GM21447 (cell line): ENCODE data around the gene KIF26A.

Experiments
- ATAC-seq: cut with Tn5 transposase; IDR thresholded peaks from one replicate; pipeline ENCODE4 v1.9.1; 2021; ENCODE audit not compliant: unreplicated experiment

KIF26A gene

DNA sequence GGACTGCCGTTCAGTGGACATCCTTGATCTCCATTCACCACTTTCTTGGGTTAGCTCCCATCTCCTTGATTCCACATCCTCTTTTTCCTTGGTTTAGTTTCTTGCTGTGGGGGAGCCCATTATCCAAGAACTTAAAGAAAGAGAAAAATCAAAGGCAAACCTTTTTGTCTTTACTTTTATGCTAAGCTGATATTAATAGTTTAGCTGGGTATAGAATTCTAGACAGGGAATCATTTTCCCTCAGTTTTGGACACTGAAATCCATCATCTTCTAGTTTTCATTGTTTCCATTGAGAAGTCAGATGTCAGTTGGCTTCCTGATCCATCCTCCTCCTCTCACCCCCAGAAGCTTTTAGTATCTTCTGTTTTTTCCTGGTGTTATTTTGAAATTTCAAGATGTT lies 8.8 kb upstream of the KIF26A start:
- ATAC-seq, result no peak

DNA sequence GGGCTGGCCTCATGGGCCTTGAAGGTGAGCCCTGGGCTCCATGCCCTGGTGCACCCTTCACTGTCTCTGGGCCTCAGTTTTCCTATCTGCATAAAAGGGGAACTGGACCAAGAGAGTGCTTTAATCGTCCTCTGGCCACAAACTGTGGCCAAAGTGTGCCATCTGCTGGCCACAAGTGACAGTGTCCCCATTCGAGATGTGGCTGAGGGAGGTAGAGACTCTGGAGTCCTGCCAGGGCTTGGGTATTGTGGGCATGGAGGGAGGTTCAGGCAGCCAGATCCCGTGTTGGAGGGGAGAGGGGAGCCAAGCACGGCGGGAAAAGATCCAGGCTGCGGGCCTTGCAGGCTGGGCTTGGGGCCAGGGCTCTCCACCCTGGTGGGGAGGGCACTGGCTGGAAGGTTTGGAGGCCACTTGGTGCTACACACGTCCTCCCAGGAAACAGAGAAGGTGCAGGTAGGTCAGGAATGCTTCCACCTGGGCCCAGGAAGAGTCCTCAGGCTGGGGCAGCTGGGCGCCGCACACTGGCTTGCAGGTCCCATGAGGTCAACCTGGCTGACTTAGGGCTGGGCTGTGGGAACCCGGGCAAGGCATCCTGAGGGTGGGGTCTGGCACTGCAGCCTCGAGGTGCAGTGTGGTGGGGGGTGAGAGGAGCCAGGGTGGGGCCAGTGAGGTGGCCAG lies 7.3 kb upstream of the KIF26A start:
- ATAC-seq, result no peak

DNA sequence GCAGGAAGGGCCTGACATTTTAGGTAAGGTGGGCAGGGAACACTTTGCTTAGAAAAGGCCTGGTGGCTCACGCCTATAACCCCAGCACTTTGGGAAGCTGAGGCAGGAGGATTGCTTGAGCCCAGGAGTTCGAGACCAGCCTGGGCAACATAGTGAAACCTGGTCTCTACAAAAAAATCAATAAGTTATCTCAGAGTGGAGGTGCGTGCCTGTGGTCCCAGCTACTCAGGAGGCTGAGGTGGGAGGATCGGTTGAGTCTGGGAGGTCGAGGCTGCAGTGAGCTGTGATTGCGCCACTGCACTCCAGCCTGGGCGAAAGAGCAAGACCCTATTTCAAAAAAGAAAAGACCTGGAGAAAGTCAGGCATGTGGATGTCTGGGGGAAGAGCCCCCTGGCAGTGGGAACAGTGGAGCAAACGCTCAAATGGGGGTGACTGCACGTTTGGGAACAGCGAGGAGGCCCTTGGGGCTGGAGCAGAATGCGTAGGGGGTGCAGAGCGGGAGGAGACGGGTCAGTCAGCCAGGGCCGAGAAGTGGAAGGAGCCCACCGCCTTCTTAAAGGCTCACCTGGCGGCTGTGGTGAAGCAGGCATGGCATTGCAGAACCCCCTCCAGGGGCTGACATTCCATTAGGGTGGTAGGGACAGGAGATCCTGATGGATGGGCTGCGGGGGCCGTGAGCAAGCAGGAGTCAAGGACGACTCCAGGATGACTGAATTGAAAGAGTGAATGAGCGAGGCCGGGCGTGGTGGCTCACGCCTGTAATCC lies 6.2 kb upstream of the KIF26A start:
- no peak for ATAC-seq

DNA sequence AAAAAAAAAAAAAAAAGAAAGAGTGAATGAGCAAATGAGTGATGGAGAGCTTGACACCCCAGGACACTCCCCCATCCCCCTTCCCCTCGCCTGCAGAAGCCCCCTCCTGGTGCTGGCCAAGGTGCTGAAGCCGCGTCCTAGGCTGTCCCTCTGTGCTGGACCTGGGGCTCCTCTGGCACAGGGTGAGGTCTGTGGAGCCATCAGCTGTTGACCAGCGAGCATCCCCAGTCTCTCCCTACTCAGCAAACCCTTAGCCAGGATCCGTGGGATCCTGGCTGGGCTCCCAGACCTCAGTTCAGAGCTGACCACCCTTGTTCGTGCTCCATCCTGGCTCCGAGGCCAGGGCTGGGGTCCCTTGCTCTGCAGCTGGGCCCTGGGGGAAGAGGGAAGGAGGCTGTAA lies 5.4 kb upstream of the KIF26A start:
- ATAC-seq, result no peak

DNA sequence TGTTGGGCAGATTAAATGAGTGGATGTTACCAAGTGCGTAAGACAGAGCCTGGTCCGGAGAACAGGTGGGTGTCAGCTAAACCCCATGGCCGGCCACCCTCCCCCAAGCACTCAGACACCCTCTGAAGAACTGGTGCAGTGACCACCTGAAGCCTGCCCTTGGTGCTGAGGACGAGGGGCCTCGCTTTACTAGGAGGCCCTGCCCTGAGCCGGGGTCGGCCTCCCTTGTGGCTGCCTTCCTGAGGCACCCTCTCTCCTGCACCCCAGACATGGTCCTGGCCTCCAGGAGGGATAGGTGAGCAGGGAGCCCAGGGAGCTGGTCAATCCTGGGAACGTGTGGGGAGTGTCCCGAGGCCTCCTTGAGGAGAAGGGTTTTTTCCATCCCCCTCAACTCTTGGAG lies 4.9 kb upstream of the KIF26A start:
- ATAC-seq, result no peak

DNA sequence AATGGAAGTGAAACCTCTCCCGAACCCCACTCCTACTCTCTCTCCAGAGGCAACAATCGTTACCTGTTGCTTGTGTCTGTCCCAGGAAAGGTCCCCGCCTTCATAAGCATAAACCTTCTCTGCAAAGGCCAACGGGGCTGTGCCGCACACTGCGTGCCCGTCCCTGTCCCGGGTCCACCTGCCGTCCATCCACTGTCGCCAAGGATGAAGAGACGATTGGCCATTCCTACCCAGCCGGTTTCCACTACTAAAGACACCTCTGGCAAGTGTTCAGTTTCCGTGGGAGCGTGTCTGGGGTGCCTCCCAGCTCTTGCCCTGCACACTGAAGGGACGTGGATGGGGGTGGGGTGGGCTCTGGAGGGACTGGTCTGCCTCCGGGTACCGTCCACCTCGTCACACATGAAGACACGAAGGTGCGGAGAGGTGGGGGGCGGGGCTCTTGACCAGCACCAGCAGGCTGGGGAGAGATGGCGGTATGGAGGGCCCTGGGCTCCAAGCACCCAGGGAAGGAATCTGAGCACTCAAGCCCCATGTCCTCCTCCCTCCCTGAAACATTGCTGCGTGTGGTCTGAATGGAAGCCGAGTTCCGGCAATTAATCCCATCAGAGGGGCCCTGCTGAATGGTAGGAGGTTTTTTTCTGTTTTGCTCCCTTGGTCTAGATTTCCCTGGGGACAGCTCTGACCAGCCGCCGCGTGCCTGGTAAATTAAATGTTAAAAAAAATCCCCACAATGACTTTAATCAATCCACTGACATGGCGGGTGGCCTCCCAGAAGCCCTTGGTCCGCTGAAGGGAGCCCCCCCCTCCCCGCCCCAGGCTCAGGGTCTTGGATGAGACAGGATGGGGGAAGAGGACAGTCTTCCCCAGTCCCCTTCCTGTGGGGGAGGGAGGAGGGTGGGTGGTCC lies 4.1 kb upstream of the KIF26A start:
- no peak for ATAC-seq

DNA sequence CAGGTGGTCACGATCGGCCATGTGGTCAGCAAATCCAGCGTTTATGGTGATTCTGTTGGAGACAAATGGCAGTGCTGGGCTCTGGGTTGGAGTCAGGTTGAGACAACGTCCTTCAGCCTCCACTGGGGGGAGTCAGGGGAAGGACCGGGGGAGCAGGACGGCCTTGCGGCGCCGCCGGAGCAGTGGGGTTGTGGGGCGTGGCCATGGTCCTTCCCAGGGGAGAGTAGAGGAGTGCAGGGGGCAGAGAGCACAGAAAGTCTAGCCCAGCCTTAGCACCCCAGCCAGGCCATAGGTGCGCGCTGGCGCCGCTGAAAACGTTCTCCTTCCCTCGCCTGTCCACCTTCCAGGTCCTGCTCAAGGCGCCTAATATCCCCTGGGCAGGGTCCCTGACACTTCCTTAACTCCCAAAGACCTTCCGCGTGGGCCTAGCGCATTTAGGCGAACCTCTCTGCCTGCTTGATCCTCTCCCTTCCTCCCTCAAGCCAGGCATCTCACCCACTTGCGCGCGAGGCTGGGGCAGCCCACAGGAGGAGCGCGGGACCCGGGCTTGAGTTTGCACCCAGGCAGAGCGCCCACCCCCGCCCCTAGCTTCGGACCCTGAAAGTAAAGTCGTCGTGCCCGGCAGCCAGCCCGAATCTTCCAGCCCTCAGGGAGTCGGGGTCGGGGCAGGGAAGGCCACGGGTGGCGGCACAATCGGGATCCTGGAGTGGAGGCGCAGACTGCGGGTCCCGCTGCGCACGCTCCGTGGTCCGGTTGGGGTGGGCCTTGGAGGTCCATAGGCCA lies 3.1 kb upstream of the KIF26A start:
- ATAC-seq, result no peak

DNA sequence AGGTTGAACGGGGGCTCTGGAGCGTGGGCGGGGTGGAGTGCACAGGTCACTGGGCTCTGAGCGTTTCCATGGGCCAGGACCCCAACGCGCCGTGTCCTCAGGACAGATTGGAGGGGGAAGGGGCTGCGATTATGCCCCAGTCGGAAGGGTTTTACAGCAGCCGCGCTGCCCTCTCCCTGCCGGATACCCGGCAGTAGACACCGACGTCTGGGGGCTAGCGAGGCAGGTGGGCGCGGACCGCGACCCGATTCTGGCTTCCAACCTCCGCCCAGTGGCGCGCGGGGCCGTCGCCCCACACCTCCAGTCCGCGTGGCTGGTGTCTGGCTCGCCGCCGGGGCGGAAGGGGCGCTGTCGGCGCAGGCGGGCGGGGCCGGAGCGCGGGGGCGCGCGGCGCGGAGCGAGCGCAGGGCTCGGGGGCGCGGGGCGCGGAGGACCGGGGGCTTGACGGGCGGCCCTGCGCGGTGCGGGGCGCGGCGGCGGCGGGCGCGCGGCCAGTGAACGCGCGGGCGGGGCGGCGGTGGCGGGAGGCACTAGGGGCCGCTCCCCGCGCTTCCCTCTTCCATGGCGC lies 2.4 kb upstream of the KIF26A start:
- no peak for ATAC-seq

DNA sequence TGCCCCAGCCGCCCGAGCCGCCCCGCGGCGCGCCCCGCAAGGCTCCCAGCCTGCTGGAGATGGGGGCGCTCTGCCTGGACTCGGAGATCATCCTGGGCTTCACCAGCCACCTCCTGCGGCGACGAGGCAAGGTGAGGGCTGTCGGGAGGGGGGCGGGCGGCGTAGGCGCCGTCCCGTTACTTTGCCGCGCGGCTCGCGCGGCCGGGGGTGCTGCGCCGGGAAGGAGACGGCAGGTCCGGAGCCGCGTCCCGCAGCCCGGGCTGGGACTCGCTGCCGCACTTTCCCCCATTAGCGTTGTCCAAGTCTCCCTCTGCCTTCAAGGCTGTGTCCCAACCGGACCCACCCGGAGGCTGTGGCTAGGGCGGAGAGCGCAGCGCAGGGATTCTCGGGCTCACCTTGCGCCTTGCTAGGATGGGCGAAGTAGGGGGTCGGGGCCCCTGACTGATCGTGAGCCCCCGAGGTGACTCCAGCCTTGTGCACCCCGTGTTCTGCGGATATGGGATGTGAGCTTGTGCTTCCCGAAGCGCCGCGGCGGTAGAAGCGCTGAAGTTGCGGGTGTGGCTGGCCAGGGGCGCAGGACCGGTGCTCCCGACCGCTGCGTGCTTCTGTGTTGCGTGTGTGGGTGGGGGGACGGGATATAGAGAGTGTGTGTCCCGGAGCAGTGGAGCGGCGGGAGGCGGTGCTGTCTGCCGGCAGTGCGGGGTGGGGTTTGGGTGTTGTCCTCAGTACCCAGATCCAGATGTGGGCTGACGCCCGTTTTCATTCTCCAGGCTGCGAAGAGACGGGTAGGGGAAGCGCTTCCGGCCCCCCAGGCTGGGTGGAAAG lies 1.7 kb upstream of the KIF26A start:
- no peak for ATAC-seq

DNA sequence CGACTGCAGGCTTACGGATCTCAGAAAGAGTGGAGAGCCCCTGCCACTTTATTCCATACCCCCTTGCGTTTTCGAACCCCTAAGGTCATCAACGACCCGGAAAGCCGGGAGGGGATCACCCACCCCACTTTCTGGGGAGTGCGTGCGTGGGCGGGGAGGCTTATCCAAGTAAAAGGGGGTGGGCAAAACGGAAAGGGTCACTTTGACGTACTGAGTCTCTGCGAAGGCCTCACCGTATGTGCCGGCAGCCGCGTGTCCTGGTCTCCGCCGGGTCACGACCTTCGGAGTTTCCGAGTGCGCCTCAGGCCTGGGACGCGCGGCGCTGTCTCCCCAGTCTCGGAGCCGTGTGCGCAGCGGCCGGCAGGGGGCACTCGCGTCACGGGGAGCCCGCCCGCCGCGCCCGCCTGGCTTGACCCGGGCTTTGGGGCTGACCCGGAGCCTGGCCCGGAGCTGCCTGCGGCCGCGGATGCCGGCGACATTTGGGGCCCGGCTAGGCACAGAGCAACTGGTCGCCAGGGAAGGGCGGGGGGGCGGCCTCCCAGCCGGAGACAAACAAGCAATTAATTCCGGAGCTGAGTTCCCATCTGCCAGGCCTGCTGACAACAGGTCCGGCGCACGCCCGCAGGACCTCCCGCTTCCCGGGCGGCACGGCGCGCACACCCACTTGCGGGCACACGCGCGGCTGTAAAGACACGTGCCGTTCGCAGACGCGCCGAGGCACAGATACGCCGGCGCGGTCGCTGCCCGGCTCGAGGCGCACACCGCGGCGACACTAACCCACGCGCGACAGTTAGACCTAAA lies 890 bp upstream of the KIF26A start:
- no peak for ATAC-seq

DNA sequence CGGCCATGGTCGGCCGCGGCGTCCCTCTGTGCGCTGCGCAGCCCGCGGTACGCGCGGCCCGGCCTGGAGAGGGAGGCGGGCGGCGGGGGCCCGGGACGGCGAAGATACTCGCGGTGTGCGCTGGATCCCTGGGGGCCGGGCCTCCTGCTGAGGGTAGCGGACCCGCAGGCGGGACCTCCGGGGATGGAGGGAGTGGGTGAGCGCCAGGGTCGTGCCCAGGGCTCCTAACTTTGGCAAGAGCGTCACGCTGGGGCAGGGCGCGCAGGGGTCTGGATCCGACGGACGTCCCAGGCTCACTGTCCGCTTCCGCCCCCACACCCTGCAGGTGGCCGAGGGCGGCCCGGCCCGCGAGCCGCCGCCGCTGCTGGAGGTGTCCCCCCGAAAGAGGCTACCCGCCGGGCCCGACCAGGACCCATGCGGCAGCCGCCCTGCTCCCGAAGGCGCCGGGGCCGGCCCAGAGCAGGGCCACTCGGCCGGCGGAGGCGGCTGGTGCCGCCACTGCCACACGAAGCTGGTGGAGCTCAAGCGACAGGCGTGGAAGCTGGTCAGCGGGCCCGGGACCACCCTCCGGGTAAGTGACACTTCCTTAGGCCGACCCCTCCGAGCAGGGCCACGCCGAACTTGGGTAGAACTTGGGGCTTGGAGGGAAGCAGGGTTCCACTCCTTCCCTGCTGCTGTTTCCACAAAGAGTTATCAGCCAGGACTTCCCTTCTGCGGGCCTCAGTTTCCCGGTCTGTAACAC lies 502 bp downstream of the KIF26A start:
- ATAC-seq, result no peak

DNA sequence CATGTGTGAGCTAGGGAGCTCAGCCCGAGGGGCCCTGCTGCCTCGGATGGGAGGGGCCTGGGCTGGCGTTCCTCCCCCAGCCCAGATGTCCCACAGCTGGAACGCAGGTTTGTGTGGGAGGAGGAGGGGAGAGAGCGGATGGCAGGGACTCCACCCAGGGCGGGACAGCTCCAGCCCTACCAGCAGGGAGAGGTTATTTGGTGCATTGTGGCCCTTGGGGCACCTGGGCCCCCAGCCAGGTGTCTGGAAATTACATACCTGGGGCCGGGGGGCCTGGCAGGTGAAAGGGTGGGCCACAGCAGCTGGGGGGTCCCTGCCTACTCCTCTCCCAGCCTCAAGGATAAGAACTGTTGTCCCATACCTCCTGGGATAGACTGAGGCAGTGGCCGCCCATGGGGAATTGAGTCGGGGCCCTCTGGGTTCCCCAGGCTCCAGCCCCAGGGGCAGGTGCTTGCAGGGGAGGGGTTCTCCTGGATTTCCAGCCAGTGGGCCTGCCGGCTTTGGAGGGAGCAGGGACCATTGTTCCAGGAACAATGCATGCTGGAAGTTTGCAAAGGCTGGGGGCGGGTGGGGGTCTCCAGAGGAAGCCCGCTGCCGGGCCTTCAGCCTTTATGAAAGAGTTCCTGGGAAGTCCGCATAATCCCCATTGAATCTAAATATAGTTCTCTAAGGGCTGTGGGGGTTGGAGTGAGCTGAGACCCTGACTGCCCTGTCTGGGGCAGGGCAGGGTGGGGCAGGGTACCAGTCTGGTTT lies 1.2 kb downstream of the KIF26A start:
- no peak for ATAC-seq

DNA sequence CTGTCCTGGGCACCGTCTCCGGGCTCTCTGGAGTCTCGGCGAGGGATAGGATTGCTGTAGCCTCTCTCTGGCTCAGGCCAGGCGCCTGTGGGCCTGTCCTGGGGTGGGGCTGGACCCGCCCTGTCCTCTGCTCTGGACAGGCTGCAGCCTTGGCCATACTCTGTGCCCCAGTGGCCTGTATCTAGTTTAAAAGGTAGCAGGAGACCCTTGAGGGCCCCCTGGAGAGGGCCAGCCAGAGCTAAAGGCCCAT lies 1.8 kb downstream of the KIF26A start:
- ATAC-seq, result no peak

DNA sequence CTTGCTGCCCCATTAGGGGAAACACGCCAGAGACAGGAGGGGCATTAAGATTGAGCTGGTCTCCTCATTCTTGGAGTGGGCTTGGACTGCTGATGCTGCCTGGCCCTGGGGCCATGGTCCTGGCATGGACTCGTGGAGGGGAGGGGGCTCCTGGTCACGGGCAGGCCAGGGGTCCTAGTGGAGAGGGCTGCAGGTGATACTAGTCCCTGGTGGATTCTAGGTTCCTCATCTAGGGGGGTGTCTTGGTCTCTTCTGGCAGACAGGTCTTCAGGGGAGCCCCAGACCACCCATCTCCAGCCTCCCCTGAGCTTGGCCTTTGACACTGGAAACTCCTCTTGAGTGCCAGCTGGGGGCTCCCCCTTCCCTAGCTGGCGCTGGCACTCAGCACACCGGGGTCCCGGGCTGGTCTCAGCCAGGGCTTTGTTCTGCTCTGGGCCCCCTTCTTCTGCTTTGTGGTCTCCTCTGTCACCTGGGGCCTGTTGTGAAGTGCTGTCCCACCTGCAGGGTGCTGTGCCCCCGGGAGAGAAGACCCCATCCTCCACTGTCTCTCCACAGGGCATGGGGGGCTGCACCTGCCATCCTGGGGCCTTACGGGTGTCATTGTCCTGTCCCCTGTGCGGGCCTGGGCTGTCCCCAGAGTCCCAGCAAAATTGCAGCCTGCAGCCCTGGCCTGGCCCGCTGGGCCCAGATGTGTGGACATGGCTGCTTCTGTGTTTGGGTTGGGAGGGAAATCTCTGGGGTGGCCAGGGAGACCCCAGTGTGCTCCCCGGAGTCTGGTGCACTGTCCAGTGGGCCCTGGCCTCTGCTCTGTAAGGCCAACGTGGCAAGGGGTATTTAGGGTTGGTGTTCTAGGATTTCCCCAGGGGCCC lies 2.3 kb downstream of the KIF26A start:
- no peak for ATAC-seq

DNA sequence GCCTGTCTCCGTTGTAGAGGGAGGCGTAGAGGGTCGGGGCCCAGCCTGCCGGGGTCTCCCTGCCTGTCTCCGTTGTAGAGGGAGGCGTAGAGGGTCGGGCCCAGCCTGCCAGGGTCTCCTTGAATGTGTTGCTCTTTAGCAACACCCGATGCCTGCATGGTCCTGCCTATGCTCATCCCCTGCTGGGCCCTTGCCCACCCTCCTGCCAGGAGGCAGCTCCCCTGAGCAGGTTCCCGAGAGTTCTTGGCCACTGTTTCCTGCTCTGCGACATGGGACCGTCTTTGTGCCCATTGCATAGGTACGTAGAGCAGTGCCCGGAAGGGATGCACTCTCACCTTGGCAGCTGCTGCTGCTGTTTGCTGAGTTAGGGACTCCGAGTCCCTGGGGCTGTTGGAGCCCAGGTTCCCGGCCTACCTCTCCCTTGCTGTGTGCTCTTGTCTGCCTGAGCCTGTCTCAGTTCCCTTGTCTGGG lies 3.3 kb downstream of the KIF26A start:
- no peak for ATAC-seq

DNA sequence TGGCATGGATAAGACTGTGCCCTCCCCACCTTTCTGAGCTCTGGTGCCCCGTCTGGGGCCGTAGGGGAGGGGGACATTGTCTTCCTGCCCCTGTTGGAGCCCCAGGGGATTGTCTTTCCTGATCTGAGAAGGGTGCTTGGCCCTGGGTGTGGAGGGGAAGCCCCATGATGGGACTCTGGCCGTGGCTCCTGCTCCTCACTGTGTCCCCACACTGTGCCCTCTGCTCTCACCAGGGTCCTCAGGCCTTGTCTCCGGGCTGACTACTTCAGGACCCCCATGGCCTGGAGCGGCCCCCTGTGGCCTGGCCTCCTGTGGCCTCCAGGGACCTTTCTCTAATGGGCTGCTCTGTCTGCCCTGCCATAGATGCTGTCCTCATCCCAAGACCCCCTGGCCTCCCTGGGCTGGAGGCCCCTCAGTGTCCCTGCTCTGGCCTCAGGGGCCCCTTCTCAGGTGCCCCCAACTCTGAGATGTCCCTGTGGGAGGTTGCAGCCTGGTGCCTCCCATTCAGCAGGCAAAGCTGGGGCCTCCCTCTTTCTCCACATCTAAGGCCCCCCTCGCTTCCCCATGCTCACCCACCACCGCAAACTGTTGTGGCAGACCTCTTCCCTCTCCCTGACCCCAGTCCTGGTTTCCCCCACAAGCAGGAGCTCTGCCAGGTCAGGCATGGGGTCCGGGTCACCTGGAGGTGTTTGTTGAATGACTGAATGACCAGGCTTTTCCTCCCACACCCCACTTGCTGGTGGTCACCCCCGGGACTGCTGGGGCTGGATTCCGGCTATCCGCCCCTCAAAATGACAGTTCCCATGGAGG lies 4.0 kb downstream of the KIF26A start:
- no peak for ATAC-seq
